GM21737 (cell line): ENCODE data around the gene SLC4A4.

Experiments used
- ATAC-seq: cut with Tn5 transposase; IDR thresholded peaks from one replicate; pipeline ENCODE4 v1.9.1; 2021; ENCODE audit warnings: mild to moderate bottlenecking, moderate library complexity; ENCODE audit not compliant: unreplicated experiment

SLC4A4 gene

GRCh38 chr4:71356924-71357663 is 18.3 kb downstream of the SLC4A4 start:
- no peak for ATAC-seq

GRCh38 chr4:71360844-71361243 is 22.0 kb downstream of the SLC4A4 start:
- no peak for ATAC-seq

- ATAC-seq, result no peak
Measured at GRCh38 chr4:71361476-71361875, 22.7 kb downstream of the SLC4A4 start.

GRCh38 chr4:71366766-71367165 is 27.9 kb downstream of the SLC4A4 start:
- no peak for ATAC-seq

- ATAC-seq, result no peak
Measured at GRCh38 chr4:71367546-71367945, 28.7 kb downstream of the SLC4A4 start.

GRCh38 chr4:71368906-71369305 is 30.1 kb downstream of the SLC4A4 start:
- no peak for ATAC-seq

GRCh38 chr4:71369536-71369935 is 30.7 kb downstream of the SLC4A4 start:
- no peak for ATAC-seq

GRCh38 chr4:71375494-71375893 is 36.7 kb downstream of the SLC4A4 start:
- no peak for ATAC-seq

GRCh38 chr4:71377561-71377960 is 38.7 kb downstream of the SLC4A4 start:
- ATAC-seq, result no peak

GRCh38 chr4:71379126-71379525 is 40.3 kb downstream of the SLC4A4 start:
- ATAC-seq, result no peak

GRCh38 chr4:71380788-71381187 is 42.0 kb downstream of the SLC4A4 start:
- ATAC-seq, result no peak

GRCh38 chr4:71382125-71382899 is 43.5 kb downstream of the SLC4A4 start:
- no peak for ATAC-seq

GRCh38 chr4:71382900-71383560 is 44.2 kb downstream of the SLC4A4 start:
- no peak for ATAC-seq

- no peak for ATAC-seq
Measured at GRCh38 chr4:71383984-71384383, 45.2 kb downstream of the SLC4A4 start.

- ATAC-seq, result no peak
Measured at GRCh38 chr4:71389149-71389827, 50.5 kb downstream of the SLC4A4 start.

- ATAC-seq, result no peak
Measured at GRCh38 chr4:71392109-71392508, 53.3 kb downstream of the SLC4A4 start.

GRCh38 chr4:71396382-71396781 is 57.6 kb downstream of the SLC4A4 start:
- no peak for ATAC-seq

- ATAC-seq, result no peak
Measured at GRCh38 chr4:71400810-71401209, 62.0 kb downstream of the SLC4A4 start.

GRCh38 chr4:71402616-71403015 is 63.8 kb downstream of the SLC4A4 start:
- ATAC-seq, result no peak

GRCh38 chr4:71404049-71404448 is 65.2 kb downstream of the SLC4A4 start:
- no peak for ATAC-seq

- no peak for ATAC-seq
Measured at GRCh38 chr4:71405791-71406190, 67.0 kb downstream of the SLC4A4 start.
